ENCODE results near the gene RMND5B. TPM values are rescaled to one million over a fixed set of nuclear protein-coding genes. Genes with fewer than 3 reads are reported as not detected.

RMND5B gene
- total and polyA plus RNA-seq, 7 donors = 43.5 to 80.2 (median 53.6) TPM

- Histone ChIP-seq H3K4me3 (no peak overlapping the region), H3K9me3 (no peaks in the 10 kb centered on the region), H3K27me3 (ENCODE audit: insufficient read depth in 3 of 3, low read length in 2 of 3) (peaks cover 0 to 2% (median 0%) of the 10 kb centered on the region in 3 donors), H3K27ac (no peak overlapping the region), H3K4me1 (no peaks in the 10 kb centered on the region), H3K36me3 (ENCODE audit: insufficient read depth in 1 of 2, low read depth in 1 of 2) (no peaks in the 10 kb centered on the region)
- 46 to 53% (median 50%) methylated on average over 4 of the region's 4 CpGs for WGBS, 3 donors
- ATAC-seq (no peak), DNase-seq (no peak)
- intact Hi-C loops (cut with DNase I) = no loop called here
- no peak for TF ChIP-seq CTCF (IDR thresholded peaks at IDR 0.05)
Observed at GRCh38 chr5:178182158-178182876, 51.5 kb downstream of the RMND5B start.

- ATAC-seq (no peak), DNase-seq (no peak)
- Histone ChIP-seq H3K36me3 (ENCODE audit: insufficient read depth in 1 of 2, low read depth in 1 of 2) (no peaks in the 10 kb centered on the region), H3K9me3 (no peaks in the 10 kb centered on the region), H3K4me3 (no peak overlapping the region), H3K27ac (no peak overlapping the region), H3K27me3 (ENCODE audit: insufficient read depth in 3 of 3, low read length in 2 of 3) (no peaks in the 10 kb centered on the region), H3K4me1 (no peaks in the 10 kb centered on the region)
- intact Hi-C loops (cut with DNase I) = no loop called here
- WGBS, 3 donors = 58 to 65% (median 63%) methylated on average over 6 of the region's 6 CpGs
- TF ChIP-seq CTCF (IDR thresholded peaks at IDR 0.05) = no peak
Observed at GRCh38 chr5:178186427-178186826, 55.6 kb downstream of the RMND5B start.

GRCh38 chr5:178187014-178187413 is 56.2 kb downstream of the RMND5B start, which contains the start of gene GMCL2:
TSS of gene GMCL2 (minus strand) at chr5:178187371. CDS start at chr5:178187299, 72 bp downstream.
- H3K27ac ChIP-seq = no peak within 1 kb of the TSS
- intact Hi-C loops (cut with DNase I) = no loop called here
- no peak for DNase-seq
- no peak for ATAC-seq
- no peaks in the 10 kb centered on the region for H3K9me3 ChIP-seq
- 60 to 93% (median 76%) methylated on average over 24 to 27 of the region's 27 CpGs for WGBS, 3 donors
- no peaks in the 10 kb centered on the region for H3K36me3 ChIP-seq (ENCODE audit: insufficient read depth in 1 of 2, low read depth in 1 of 2)
- TF ChIP-seq CTCF (IDR thresholded peaks at IDR 0.05) = no peak
- no peaks in the 10 kb centered on the region for H3K27me3 ChIP-seq (ENCODE audit: insufficient read depth in 3 of 3, low read length in 2 of 3)
- H3K4me3 ChIP-seq = no peak within 1 kb of the TSS
- no peaks in the 10 kb centered on the region for H3K4me1 ChIP-seq

- H3K9me3 ChIP-seq = no peaks in the 10 kb centered on the region
- 39 to 66% (median 48%) methylated on average over 2 of the region's 2 CpGs for WGBS, 3 donors
- H3K27ac ChIP-seq = no peak overlapping the region
- ATAC-seq = no peak
- H3K4me3 ChIP-seq = no peak overlapping the region
- TF ChIP-seq CTCF (IDR thresholded peaks at IDR 0.05) = no peak
- H3K4me1 ChIP-seq = no peaks in the 10 kb centered on the region
- H3K27me3 ChIP-seq (ENCODE audit: insufficient read depth in 3 of 3, low read length in 2 of 3) = no peaks in the 10 kb centered on the region
- DNase-seq = no peak
- H3K36me3 ChIP-seq (ENCODE audit: insufficient read depth in 1 of 2, low read depth in 1 of 2) = no peaks in the 10 kb centered on the region
- intact Hi-C loops (cut with DNase I) = no loop called here
Observed at GRCh38 chr5:178189433-178189832, 58.6 kb downstream of the RMND5B start.

GRCh38 chr5:178191661-178192060 is 60.8 kb downstream of the RMND5B start:
- WGBS, 3 donors = 69 to 81% (median 81%) methylated on average over 4 of the region's 4 CpGs
- H3K27me3 ChIP-seq (ENCODE audit: insufficient read depth in 3 of 3, low read length in 2 of 3) = no peaks in the 10 kb centered on the region
- H3K36me3 ChIP-seq (ENCODE audit: insufficient read depth in 1 of 2, low read depth in 1 of 2) = no peaks in the 10 kb centered on the region
- H3K4me3 ChIP-seq = no peak overlapping the region
- H3K4me1 ChIP-seq = no peaks in the 10 kb centered on the region
- ATAC-seq (no peak), DNase-seq (no peak)
- intact Hi-C loops (cut with DNase I) = no loop called here
- TF ChIP-seq CTCF (IDR thresholded peaks at IDR 0.05) = no peak
- no peak overlapping the region for H3K27ac ChIP-seq
- no peaks in the 10 kb centered on the region for H3K9me3 ChIP-seq
